ENCODE results near the gene NLRP5.

The NLRP5 gene

GRCh38 chr19:56069642-56070041 lies 83.1 kb downstream of the NLRP5 start:
- no peak for TF ChIP-seq EZH2phosphoT487 (IDR thresholded peaks at IDR 0.05; ENCODE audit: borderline replicate concordance, low read length)
- no peak for TF ChIP-seq CTCF (IDR thresholded peaks at IDR 0.05; ENCODE audit: low read depth, low read length, poor library complexity, severe bottlenecking)
- H3K9me3 ChIP-seq (ENCODE audit: control insufficient read depth, insufficient read depth, low read length): no peaks in the 10 kb centered on the region
- no peaks in the 10 kb centered on the region for H3K9me2 ChIP-seq (replicated peaks; ENCODE audit: control insufficient read depth, low read length)
- H3K27me3 ChIP-seq (ENCODE audit: control insufficient read depth, low read length): peaks cover 10% of the 10 kb centered on the region
- H3K4me2 ChIP-seq (ENCODE audit: low read length): no peak overlapping the region
- no peaks in the 10 kb centered on the region for H3F3A ChIP-seq (ENCODE audit: control insufficient read depth, insufficient read depth)
- no peaks in the 10 kb centered on the region for H4K20me1 ChIP-seq (ENCODE audit: control insufficient read depth, insufficient read depth, low read depth, low read length)
- H3K79me2 ChIP-seq (ENCODE audit: control insufficient read depth, low read length): no peaks in the 10 kb centered on the region
- H3K4me3 ChIP-seq (ENCODE audit: low read length): no peak overlapping the region
- H3K4me1 ChIP-seq (ENCODE audit: control insufficient read depth, low read length): peaks cover 10% of the 10 kb centered on the region
- H3K27ac ChIP-seq (ENCODE audit: low read depth, low read length): no peak overlapping the region
- H3K36me3 ChIP-seq (ENCODE audit: control insufficient read depth, low read length): no peaks in the 10 kb centered on the region

GRCh38 chr19:56071151-56071550 lies 84.6 kb downstream of the NLRP5 start:
- no peaks in the 10 kb centered on the region for H3K9me2 ChIP-seq (replicated peaks; ENCODE audit: control insufficient read depth, low read length)

GRCh38 chr19:56076498-56076897 lies 89.9 kb downstream of the NLRP5 start:
- Histone ChIP-seq H3K4me2 (ENCODE audit: low read length) (no peak overlapping the region), H3K4me3 (ENCODE audit: low read length) (no peak overlapping the region), H3K9me2 (replicated peaks; ENCODE audit: control insufficient read depth, low read length) (no peaks in the 10 kb centered on the region), H3K27me3 (ENCODE audit: control insufficient read depth, low read length) (no peaks in the 10 kb centered on the region), H4K20me1 (ENCODE audit: control insufficient read depth, insufficient read depth, low read depth, low read length) (no peaks in the 10 kb centered on the region), H3K36me3 (ENCODE audit: control insufficient read depth, low read length) (no peaks in the 10 kb centered on the region), H3K4me1 (ENCODE audit: control insufficient read depth, low read length) (peaks cover 11% of the 10 kb centered on the region), H3F3A (ENCODE audit: control insufficient read depth, insufficient read depth) (no peaks in the 10 kb centered on the region), H3K9me3 (ENCODE audit: control insufficient read depth, insufficient read depth, low read length) (no peaks in the 10 kb centered on the region), H3K27ac (ENCODE audit: low read depth, low read length) (no peak overlapping the region), H3K79me2 (ENCODE audit: control insufficient read depth, low read length) (no peaks in the 10 kb centered on the region)
- no peak for TF ChIP-seq EZH2phosphoT487 (IDR thresholded peaks at IDR 0.05; ENCODE audit: borderline replicate concordance, low read length)
- peak; percentile 94 for TF ChIP-seq CTCF (IDR thresholded peaks at IDR 0.05; ENCODE audit: low read depth, low read length, poor library complexity, severe bottlenecking)

More at GRCh38 chr19:56071151-56071550, 84.6 kb downstream of the NLRP5 start:
- Histone ChIP-seq H3K4me1 (ENCODE audit: control insufficient read depth, low read length) (peaks cover 8% of the 10 kb centered on the region), H3K9me3 (ENCODE audit: control insufficient read depth, insufficient read depth, low read length) (no peaks in the 10 kb centered on the region), H3F3A (ENCODE audit: control insufficient read depth, insufficient read depth) (no peaks in the 10 kb centered on the region), H4K20me1 (ENCODE audit: control insufficient read depth, insufficient read depth, low read depth, low read length) (no peaks in the 10 kb centered on the region), H3K27ac (ENCODE audit: low read depth, low read length) (no peak overlapping the region), H3K36me3 (ENCODE audit: control insufficient read depth, low read length) (no peaks in the 10 kb centered on the region), H3K4me2 (ENCODE audit: low read length) (no peak overlapping the region), H3K4me3 (ENCODE audit: low read length) (no peak overlapping the region), H3K27me3 (ENCODE audit: control insufficient read depth, low read length) (peaks cover 4% of the 10 kb centered on the region), H3K79me2 (ENCODE audit: control insufficient read depth, low read length) (no peaks in the 10 kb centered on the region)
- TF ChIP-seq CTCF (IDR thresholded peaks at IDR 0.05; ENCODE audit: low read depth, low read length, poor library complexity, severe bottlenecking) (peak; percentile 55), EZH2phosphoT487 (IDR thresholded peaks at IDR 0.05; ENCODE audit: borderline replicate concordance, low read length) (no peak)

Data from DOHH2 (cell line).